ENCODE measurements around the gene SOCS2. TPM values are rescaled to one million over a fixed set of nuclear protein-coding genes. Genes with fewer than 3 reads are reported as not detected.

The SOCS2 gene
- total and polyA plus RNA-seq, 10 of the 15 experiments (the other 5 are each of a cell fraction or from before 2014, with no cell fraction given), result 2.6 to 12.0 (median 7.2) TPM

DNA sequence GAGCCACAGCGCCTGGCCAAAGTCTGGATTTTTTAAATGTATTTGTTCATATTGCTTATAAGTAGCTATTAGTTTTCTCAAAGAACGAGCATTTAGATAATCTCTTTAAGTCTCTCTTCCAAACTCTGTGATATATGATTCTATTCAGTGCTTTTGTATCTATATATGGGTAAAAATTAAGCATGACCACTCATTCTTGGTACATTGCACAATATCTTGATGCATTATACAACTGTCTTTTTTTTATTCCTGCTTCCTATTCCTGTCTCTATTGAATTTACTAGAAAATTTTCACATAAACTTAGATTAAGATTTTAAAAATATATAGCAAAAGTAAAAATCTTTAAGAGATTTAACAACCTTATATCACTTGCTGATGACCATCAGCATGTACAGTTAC, 29.1 kb downstream of the SOCS2 start:
- H3K9ac ChIP-seq (ENCODE audit: control insufficient read depth, insufficient read depth, low read length), result no peak overlapping the region
- no peaks in the 10 kb centered on the region for H3K36me3 ChIP-seq (ENCODE audit: control insufficient read depth in 2 of 2, insufficient read depth in 2 of 2, low read length in 1 of 2)
- no peak for ATAC-seq
- no peak overlapping the region for H2AFZ ChIP-seq (ENCODE audit: control insufficient read depth, low read depth, low read length)
- H3K4me3 ChIP-seq, result no peak overlapping the region
- in situ Hi-C loops (cut with MboI), result no loop called here
- FAIRE-seq, result no peak
- H3K9me3 ChIP-seq (replicated peaks; ENCODE audit: control insufficient read depth, insufficient read depth, low read length), result no peaks in the 10 kb centered on the region
- BruUV-seq (replicated peaks), result no TSS peak
- ChIA-PET SMC1A (ENCODE audit: uncharacterized antibody, unreplicated experiment) (no interaction called here), CTCF (no interaction called here), RAD21 (ENCODE audit: unreplicated experiment) (no interaction called here), POLR2A (no interaction called here)
- H3K27me3 ChIP-seq (replicated peaks in 1 of 2; ENCODE audit: control insufficient read depth in 2 of 2, insufficient read depth in 2 of 2, low read length in 1 of 2), result no peaks in the 10 kb centered on the region; a peak in 1 of 4 replicates
- intact Hi-C loops (cut with micrococcal nuclease; ENCODE audit: unreplicated experiment), result no loop called here
- H3K27ac ChIP-seq (ENCODE audit: control insufficient read depth, insufficient read depth), result no peak overlapping the region
- no peaks in the 10 kb centered on the region for H3K79me2 ChIP-seq (ENCODE audit: control insufficient read depth, insufficient read depth, low read length)
- no peaks in the 10 kb centered on the region for H3K4me1 ChIP-seq (ENCODE audit: control insufficient read depth, insufficient read depth, low read length)
- H4K20me1 ChIP-seq (ENCODE audit: control insufficient read depth, insufficient read depth), result no peaks in the 10 kb centered on the region
- TF ChIP-seq, protein P1, sequence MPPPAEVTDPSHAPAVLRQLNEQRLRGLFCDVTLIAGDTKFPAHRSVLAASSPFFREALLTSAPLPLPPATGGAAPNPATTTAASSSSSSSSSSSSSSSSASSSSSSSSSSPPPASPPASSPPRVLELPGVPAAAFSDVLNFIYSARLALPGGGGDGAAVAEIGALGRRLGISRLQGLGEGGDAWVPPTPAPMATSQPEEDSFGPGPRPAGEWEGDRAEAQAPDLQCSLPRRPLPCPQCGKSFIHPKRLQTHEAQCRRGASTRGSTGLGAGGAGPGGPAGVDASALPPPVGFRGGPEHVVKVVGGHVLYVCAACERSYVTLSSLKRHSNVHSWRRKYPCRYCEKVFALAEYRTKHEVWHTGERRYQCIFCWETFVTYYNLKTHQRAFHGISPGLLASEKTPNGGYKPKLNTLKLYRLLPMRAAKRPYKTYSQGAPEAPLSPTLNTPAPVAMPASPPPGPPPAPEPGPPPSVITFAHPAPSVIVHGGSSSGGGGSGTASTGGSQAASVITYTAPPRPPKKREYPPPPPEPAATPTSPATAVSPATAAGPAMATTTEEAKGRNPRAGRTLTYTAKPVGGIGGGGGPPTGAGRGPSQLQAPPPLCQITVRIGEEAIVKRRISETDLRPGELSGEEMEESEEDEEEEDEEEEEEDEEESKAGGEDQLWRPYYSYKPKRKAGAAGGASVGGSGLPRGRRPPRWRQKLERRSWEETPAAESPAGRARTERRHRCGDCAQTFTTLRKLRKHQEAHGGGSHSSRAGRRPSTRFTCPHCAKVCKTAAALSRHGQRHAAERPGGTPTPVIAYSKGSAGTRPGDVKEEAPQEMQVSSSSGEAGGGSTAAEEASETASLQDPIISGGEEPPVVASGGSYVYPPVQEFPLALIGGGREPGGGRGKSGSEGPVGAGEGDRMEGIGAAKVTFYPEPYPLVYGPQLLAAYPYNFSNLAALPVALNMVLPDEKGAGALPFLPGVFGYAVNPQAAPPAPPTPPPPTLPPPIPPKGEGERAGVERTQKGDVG (CRISPR knock-in tag; IDR thresholded peaks at IDR 0.05), result no peak
- TF ChIP-seq JUND (IDR thresholded peaks at IDR 0.05; ENCODE audit: low read depth, low read length), result no peak
- DNase-seq (ENCODE audit: low read depth, low spot score), result no peak
- 47% methylated on average over 2 of the region's 2 CpGs for WGBS (ENCODE audit: insufficient coverage, insufficient replicate concordance, low lambda C conversion rate, missing lambda C conversion rate)
- H3K4me2 ChIP-seq (ENCODE audit: control insufficient read depth, insufficient read depth), result no peak overlapping the region

Data from GM12878 (cell line).